ENCODE data around the gene MAPK10. TPM values are rescaled to one million over a fixed set of nuclear protein-coding genes. Genes with fewer than 3 reads are reported as not detected.

The MAPK10 gene
- total RNA-seq, 1 donor from 2014 or later = 92.6 TPM

GRCh38 chr4:86060341-86060740 is 299.5 kb downstream of the MAPK10 start:
- TF ChIP-seq CTCF (IDR thresholded peaks at IDR 0.05; ENCODE audit: partially characterized antibody, unreplicated experiment) = no peak
- Mint-ChIP-seq H3K9me3 (ENCODE audit: unreplicated experiment) (peaks cover 4% of the 10 kb centered on the region), H3K27ac (ENCODE audit: unreplicated experiment) (no peak overlapping the region), H3K36me3 (ENCODE audit: unreplicated experiment) (no peaks in the 10 kb centered on the region), H3K27me3 (ENCODE audit: unreplicated experiment) (no peaks in the 10 kb centered on the region), H3K4me3 (ENCODE audit: unreplicated experiment) (no peak overlapping the region), H3K4me1 (ENCODE audit: low read depth, unreplicated experiment) (no peaks in the 10 kb centered on the region)
- no peak for DNase-seq

- H3K4me3 Mint-ChIP-seq (ENCODE audit: unreplicated experiment) = no peak overlapping the region
- peaks cover 4% of the 10 kb centered on the region for H3K9me3 Mint-ChIP-seq (ENCODE audit: unreplicated experiment)
Observed at GRCh38 chr4:86058621-86059020, 301.2 kb downstream of the MAPK10 start.

GRCh38 chr4:86055898-86056297 is 304.0 kb downstream of the MAPK10 start:
- no peak overlapping the region for H3K4me3 Mint-ChIP-seq (ENCODE audit: unreplicated experiment)
- TF ChIP-seq CTCF (IDR thresholded peaks at IDR 0.05; ENCODE audit: partially characterized antibody, unreplicated experiment) = no peak
- H3K9me3 Mint-ChIP-seq (ENCODE audit: unreplicated experiment) = peaks cover 4% of the 10 kb centered on the region
- no peaks in the 10 kb centered on the region for H3K36me3 Mint-ChIP-seq (ENCODE audit: unreplicated experiment)
- DNase-seq = no peak
- H3K27ac Mint-ChIP-seq (ENCODE audit: unreplicated experiment) = no peak overlapping the region
- H3K27me3 Mint-ChIP-seq (ENCODE audit: unreplicated experiment) = no peaks in the 10 kb centered on the region
- H3K4me1 Mint-ChIP-seq (ENCODE audit: low read depth, unreplicated experiment) = peaks cover 8% of the 10 kb centered on the region

More at GRCh38 chr4:86058621-86059020, 301.2 kb downstream of the MAPK10 start:
- no peaks in the 10 kb centered on the region for H3K27me3 Mint-ChIP-seq (ENCODE audit: unreplicated experiment)
- no peak for TF ChIP-seq CTCF (IDR thresholded peaks at IDR 0.05; ENCODE audit: partially characterized antibody, unreplicated experiment)
- no peak for DNase-seq
- no peak overlapping the region for H3K27ac Mint-ChIP-seq (ENCODE audit: unreplicated experiment)
- H3K4me1 Mint-ChIP-seq (ENCODE audit: low read depth, unreplicated experiment) = peaks cover 8% of the 10 kb centered on the region
- no peaks in the 10 kb centered on the region for H3K36me3 Mint-ChIP-seq (ENCODE audit: unreplicated experiment)

- H3K4me1 Mint-ChIP-seq (ENCODE audit: low read depth, unreplicated experiment) = peaks cover 12% of the 10 kb centered on the region
- DNase-seq = no peak
- no peak for TF ChIP-seq CTCF (IDR thresholded peaks at IDR 0.05; ENCODE audit: partially characterized antibody, unreplicated experiment)
- H3K9me3 Mint-ChIP-seq (ENCODE audit: unreplicated experiment) = peaks cover 2% of the 10 kb centered on the region
- no peak overlapping the region for H3K4me3 Mint-ChIP-seq (ENCODE audit: unreplicated experiment)
- no peaks in the 10 kb centered on the region for H3K36me3 Mint-ChIP-seq (ENCODE audit: unreplicated experiment)
- H3K27me3 Mint-ChIP-seq (ENCODE audit: unreplicated experiment) = no peaks in the 10 kb centered on the region
- H3K27ac Mint-ChIP-seq (ENCODE audit: unreplicated experiment) = peak overlapping the region; percentile 79
Observed at GRCh38 chr4:86054286-86055032, 305.4 kb downstream of the MAPK10 start.

- H3K4me1 Mint-ChIP-seq (ENCODE audit: low read depth, unreplicated experiment) = peaks cover 18% of the 10 kb centered on the region
- H3K9me3 Mint-ChIP-seq (ENCODE audit: unreplicated experiment) = no peaks in the 10 kb centered on the region
- no peak overlapping the region for H3K27ac Mint-ChIP-seq (ENCODE audit: unreplicated experiment)
- no peak for TF ChIP-seq CTCF (IDR thresholded peaks at IDR 0.05; ENCODE audit: partially characterized antibody, unreplicated experiment)
- no peaks in the 10 kb centered on the region for H3K27me3 Mint-ChIP-seq (ENCODE audit: unreplicated experiment)
- no peak overlapping the region for H3K4me3 Mint-ChIP-seq (ENCODE audit: unreplicated experiment)
- no peaks in the 10 kb centered on the region for H3K36me3 Mint-ChIP-seq (ENCODE audit: unreplicated experiment)
- DNase-seq = no peak
Observed at GRCh38 chr4:86050496-86050895, 309.4 kb downstream of the MAPK10 start.

All from glutamatergic neuron (in vitro differentiated cells).